ENCODE data around the gene BABAM1. TPM values are rescaled to one million over a fixed set of nuclear protein-coding genes. Genes with fewer than 3 reads are reported as not detected.

Gene BABAM1
- total RNA-seq, 1 donor from 2014 or later = 58.4 TPM

DNA sequence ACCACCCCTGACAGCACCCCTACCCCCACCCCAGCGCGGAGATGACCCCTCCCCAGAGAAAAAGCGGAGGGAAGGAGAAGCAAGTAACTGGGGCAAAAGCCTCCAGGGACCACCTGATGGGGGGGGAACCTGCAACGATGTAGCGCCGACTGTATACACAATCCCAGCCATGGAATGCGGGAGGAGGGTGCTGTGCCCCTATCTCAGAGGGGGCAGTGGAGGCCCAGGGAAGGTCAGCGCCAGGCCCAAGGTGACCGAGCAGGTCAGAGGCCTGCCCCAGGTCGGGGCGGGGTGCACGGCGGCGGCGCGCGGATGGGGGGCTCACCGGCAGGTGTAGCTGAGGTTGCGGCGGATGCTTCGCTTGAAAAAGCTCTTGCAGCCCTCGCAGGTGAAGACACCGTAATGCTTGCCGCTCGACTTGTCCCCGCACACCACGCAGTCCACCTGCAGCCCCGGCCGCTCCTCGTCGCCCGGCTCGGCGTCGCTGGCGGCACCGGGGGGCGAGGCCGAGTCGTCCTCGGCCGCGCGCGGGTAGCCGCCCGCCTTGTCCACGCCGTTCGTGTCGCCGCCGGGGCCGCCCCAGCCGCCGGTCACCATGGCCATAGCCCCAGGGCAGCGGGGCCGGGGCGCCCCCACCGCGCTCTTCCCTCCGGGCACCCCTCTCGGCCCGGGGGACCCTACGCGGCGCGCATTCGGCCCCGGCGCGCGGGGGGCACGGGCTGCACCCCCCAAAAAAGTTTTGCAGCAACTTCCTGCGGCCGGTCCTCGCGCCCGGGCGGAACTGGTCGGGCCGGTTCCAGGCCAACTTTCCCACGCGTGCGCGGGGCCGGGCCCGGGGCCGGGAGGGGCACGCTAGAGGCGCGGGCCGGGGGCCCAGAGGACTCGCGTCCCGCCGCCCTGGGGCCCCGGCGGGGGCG is 22.4 kb upstream of the BABAM1 start:
- DNase-seq = peak; percentile 74
- Histone ChIP-seq H3K9me3 (no peaks in the 10 kb centered on the region), H3K36me3 (peaks cover 2% of the 10 kb centered on the region), H3K4me1 (peaks cover 52% of the 10 kb centered on the region), H3K27ac (peak overlapping the region; percentile 79), H3K27me3 (ENCODE audit: low read depth) (no peaks in the 10 kb centered on the region), H3K4me3 (peak overlapping the region; percentile 89)
- intact Hi-C loops (cut with DNase I) = no loop called here
- TF ChIP-seq, protein P1, sequence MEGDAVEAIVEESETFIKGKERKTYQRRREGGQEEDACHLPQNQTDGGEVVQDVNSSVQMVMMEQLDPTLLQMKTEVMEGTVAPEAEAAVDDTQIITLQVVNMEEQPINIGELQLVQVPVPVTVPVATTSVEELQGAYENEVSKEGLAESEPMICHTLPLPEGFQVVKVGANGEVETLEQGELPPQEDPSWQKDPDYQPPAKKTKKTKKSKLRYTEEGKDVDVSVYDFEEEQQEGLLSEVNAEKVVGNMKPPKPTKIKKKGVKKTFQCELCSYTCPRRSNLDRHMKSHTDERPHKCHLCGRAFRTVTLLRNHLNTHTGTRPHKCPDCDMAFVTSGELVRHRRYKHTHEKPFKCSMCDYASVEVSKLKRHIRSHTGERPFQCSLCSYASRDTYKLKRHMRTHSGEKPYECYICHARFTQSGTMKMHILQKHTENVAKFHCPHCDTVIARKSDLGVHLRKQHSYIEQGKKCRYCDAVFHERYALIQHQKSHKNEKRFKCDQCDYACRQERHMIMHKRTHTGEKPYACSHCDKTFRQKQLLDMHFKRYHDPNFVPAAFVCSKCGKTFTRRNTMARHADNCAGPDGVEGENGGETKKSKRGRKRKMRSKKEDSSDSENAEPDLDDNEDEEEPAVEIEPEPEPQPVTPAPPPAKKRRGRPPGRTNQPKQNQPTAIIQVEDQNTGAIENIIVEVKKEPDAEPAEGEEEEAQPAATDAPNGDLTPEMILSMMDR (IDR thresholded peaks at IDR 0.05) = no peak
- peak; percentile 6 to 12 for ATAC-seq

DNA sequence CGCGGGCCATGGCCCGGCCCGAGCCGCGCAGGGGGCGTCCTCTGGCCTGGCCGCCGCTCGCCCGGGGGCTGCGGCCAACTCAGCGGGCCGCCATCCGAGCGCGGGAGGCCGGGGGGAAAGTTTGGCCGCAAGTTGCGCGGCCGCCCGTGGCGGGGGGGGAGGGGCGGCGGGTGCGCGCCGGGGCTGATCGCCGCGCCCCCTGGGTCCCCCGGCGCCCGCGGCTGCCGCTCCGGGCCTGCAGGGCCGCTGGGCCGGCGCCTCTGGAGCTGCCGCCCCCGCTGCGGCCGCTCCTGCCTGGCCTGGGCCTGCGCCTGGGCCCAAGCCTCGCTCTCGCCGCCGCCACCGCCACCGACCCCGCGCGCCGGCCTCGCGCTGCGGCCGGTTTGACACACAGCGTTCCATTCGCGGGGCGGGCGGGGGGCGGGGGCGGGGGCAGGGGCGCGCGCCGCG is 21.7 kb upstream of the BABAM1 start, which contains the start of gene NR2F6:
NR2F6 (minus strand) TSS at position 385 of the 450 bp plus-strand sequence. CDS start 699 bp downstream, outside the sequence.
- intact Hi-C loops (cut with DNase I) = no loop called here
- DNase-seq (no peak), ATAC-seq (no peak)
- TF ChIP-seq, protein P1 (IDR thresholded peaks at IDR 0.05) = no peak
- Histone ChIP-seq H3K36me3 (no peaks in the 10 kb centered on the region), H3K27me3 (ENCODE audit: low read depth) (no peaks in the 10 kb centered on the region), H3K27ac (peak within 1 kb of the TSS; percentile 79), H3K9me3 (no peaks in the 10 kb centered on the region), H3K4me3 (peak within 1 kb of the TSS; percentile 89), H3K4me1 (peaks cover 45% of the 10 kb centered on the region)

DNA sequence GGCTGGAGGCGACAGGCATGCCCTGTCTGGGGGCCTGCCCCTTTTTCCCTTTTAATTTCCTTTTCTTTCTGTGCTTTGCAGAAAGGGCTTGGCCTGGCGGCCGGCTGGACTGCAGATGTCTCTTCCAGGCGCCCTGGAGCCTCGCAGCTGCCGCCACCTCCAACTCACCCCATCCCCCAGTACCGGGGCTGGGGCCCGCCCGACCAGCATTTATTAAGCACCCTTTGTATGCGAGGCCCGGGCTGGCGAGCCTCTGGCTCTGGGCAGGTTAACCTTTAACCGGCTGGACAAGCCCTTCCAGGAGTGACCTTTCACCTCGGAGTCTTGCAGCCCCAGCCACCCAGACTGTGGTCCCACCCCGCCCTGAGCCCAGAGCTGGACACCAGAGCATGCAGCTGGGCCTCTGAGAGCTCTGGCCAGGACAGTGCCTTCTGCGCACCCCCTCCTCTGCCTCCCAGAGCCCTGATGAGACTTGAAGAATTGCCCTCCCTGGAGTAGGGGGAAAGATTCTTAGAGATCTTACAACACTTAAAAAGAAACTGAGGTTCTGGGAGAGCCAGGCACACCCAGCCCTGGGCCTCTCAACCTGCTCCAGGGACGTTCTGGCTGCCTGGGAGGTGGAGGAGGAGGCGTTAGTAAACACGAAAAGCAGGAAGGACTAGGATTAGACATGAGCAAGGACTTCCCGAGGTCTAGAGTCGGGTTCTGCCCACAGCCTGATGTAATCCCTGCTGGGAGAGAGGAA is 20.4 kb upstream of the BABAM1 start:
- DNase-seq = peak; percentile 66
- peak overlapping the region; percentile 53 for H3K4me3 ChIP-seq

DNA sequence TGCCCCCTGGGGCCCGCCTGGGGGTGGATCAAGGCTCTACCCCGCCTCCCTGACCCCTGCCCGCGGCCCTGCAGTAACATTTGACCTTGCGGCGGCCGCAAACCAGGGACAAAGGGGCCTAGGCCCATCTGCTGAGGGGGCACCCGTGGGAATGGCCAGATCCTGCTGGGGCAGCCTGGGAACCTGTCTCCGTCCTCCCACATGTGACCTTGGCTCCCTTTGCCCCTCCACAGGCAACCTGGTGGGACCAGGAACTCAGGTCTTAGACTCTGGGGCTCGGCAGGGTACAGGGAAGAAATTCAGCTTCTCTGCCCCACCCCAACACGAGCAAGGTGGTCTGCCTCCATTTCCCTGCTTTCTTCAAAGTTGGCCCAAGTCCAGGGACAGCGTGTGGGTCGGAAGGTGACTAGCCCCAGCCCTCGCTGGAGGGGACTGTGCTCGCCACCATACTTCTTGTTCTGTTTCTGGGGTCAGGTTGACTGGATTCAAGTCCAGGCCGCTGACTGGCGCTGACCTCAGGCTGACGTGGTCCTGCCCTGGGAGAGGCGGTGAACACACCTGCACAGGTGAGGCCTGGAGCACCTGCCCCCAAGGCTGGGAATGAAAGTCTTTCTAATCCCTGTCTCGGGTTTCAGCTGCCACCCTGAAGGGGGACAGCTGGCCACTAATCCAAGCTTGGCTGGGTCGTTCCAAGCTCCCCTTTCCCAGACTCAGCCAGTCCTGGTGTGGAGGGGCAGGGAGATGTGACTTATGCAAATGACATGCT is 19.0 kb upstream of the BABAM1 start:
- Histone ChIP-seq H3K27ac (peak overlapping the region; percentile 49), H3K36me3 (peaks cover 10% of the 10 kb centered on the region), H3K9me3 (no peaks in the 10 kb centered on the region), H3K4me1 (peaks cover 21% of the 10 kb centered on the region), H3K4me3 (no peak overlapping the region), H3K27me3 (ENCODE audit: low read depth) (no peaks in the 10 kb centered on the region)
- ATAC-seq = no peak
- intact Hi-C loops (cut with DNase I) = no loop called here
- no peak for DNase-seq
- TF ChIP-seq, protein P1 (IDR thresholded peaks at IDR 0.05) = no peak

More for the DNA sequence above, 20.4 kb upstream of the BABAM1 start:
- Histone ChIP-seq H3K36me3 (peaks cover 3% of the 10 kb centered on the region), H3K9me3 (no peaks in the 10 kb centered on the region), H3K27ac (peak overlapping the region; percentile 78), H3K4me1 (peaks cover 34% of the 10 kb centered on the region), H3K27me3 (ENCODE audit: low read depth) (no peaks in the 10 kb centered on the region)
- intact Hi-C loops (cut with DNase I) = no loop called here
- TF ChIP-seq, protein P1 (IDR thresholded peaks at IDR 0.05) = no peak
- peak; percentile 6 to 18 for ATAC-seq
